Esophagus squamous epithelium (tissue), 5 donors: ENCODE measurements around the gene PRR35. TPM values are rescaled to one million over a fixed set of nuclear protein-coding genes. Genes with fewer than 3 reads are reported as not detected.

Experiments
- DNase-seq: peaks from one replicate; lab custom pipeline; 2025; lab: John Stamatoyannopoulos, UW
- H3K27ac ChIP-seq, 4 donors: fragments of 200-600 bp; sonication (generic); one replicate each; pipeline ENCODE4 v1.5.1; 2016 to 2019; ENCODE audit warnings: mild to moderate bottlenecking in 1 of 4
- H3K27me3 ChIP-seq, 4 donors: fragments of 200-600 bp; sonication (generic); 1 replicate in 3 of 4; 2 replicates in 1 of 4; pipeline versions ENCODE4 v1.5.1 to v1.6.0; 2017 to 2021; ENCODE audit warnings: antibody characterized with exemption in 1 of 4
- H3K36me3 ChIP-seq, 3 donors: fragments of 200-600 bp; sonication (generic); one replicate each; pipeline ENCODE4 v1.5.1; 2016 to 2019
- H3K4me1 ChIP-seq, 3 donors: fragments of 200-600 bp; sonication (generic); one replicate each; pipeline ENCODE4 v1.5.1; 2017 to 2019
- H3K4me3 ChIP-seq, 4 donors: fragments of 200-600 bp; sonication (generic); 1 replicate in 3 of 4; 2 replicates in 1 of 4; pipeline ENCODE4 v1.5.1; 2016 to 2019; ENCODE audit warnings: mild to moderate bottlenecking in 2 of 4, moderate library complexity in 1 of 4
- H3K9me3 ChIP-seq, 3 donors: fragments of 200-600 bp; sonication (generic); one replicate each; pipeline ENCODE4 v1.5.1; 2016 to 2019
- POLR2A ChIP-seq, 4 donors: fragments of 450-650 bp; IDR thresholded peaks; one replicate each; pipeline ENCODE4 v1.6.1; 2017; ENCODE audit warnings: antibody characterized with exemption in 4 of 4, mild to moderate bottlenecking in 4 of 4, moderate library complexity in 3 of 4
- WGBS, 2 donors: methylation state at CpG; one replicate each; pipeline ENCODE4 v1.1.5; 2018; 5-methylcytosine and 5-hydroxymethylcytosine counted together
- intact Hi-C: fragments of 100-400 bp; cut with DNase I; formaldehyde crosslinking; loops from one replicate; pipeline ENCODE4 v1.15.0; 2022
- total RNA-seq, 4 donors: library from RNA; depleted of rRNA; stranded (reverse); fragments of >200 nt; gene quantifications; one replicate each; pipeline ENCODE4 v1.1.0, GENCODE V29; 2016
- TF ChIP-seq, protein P1 (sequence below), 6 experiments: fragments of 450-650 bp in 4 of 6; fragments of 200-600 bp in 2 of 6; sonication (generic) in 2 of 6; IDR thresholded peaks; one replicate each; pipeline ENCODE4 v1.5.1; 2016 to 2019; ENCODE audit warnings: antibody characterized with exemption in 6 of 6, mild to moderate bottlenecking in 4 of 6, moderate library complexity in 4 of 6
- donor health status: DM: yes; HTN: yes; CAD: no.

PRR35 gene
- total RNA-seq, 4 donors from 2014 or later, result not detected

DNA sequence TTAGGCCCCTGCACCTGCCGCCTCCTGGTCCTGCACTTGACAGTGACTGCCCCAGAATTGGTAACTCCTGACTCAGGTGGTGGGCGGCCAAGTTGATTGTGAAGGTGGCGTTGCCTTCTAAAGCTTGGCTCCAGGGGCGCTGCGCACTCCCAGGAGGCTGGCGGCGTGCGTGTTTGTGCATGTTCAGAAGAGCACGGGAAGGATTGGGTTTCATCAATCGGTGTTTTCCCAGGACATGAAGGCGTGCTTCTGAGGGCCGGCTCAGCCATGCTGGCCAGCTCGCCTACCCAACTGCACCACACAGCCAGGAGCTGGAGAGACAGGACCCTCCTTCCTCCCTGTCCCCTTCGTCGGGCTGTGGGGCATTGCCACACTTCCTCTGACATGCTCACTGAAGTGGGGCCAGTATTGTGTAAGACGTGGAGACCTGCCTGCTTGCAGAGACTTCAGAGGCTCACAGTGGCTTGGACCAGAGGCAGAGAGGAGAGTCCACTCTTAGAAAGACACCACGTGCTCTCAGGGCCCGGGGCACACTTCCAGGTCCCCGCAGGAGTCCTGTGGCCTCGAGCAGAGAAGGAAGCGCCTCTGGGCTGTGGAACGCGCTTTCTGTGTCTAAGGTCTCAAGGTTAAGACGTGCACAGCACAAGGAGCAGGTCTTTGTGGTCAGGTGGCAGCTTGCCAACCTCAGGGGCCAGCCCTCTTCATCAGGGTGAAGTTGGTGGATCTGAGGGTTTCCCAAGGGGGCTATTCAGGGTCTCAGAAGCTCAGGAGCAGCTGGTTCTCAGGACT, 32.5 kb downstream of the PRR35 start:
- Histone ChIP-seq H3K36me3 (peaks cover 0 to 16% (median 0%) of the 10 kb centered on the region in 3 donors), H3K27ac (peak overlapping the region; percentile 76 to 95 (median 88)), H3K4me1 (peaks cover 55 to 76% (median 60%) of the 10 kb centered on the region in 3 donors), H3K27me3 (no peaks in the 10 kb centered on the region), H3K9me3 (no peaks in the 10 kb centered on the region), H3K4me3 (peak overlapping the region in 3 of 4 donors; percentile 71 to 92 (median 80))
- no peak for DNase-seq
- 42 to 44% methylated on average over 18 to 20 of the region's 24 CpGs for WGBS, 2 donors
- intact Hi-C loops, result no loop called here
- TF ChIP-seq, protein P1, sequence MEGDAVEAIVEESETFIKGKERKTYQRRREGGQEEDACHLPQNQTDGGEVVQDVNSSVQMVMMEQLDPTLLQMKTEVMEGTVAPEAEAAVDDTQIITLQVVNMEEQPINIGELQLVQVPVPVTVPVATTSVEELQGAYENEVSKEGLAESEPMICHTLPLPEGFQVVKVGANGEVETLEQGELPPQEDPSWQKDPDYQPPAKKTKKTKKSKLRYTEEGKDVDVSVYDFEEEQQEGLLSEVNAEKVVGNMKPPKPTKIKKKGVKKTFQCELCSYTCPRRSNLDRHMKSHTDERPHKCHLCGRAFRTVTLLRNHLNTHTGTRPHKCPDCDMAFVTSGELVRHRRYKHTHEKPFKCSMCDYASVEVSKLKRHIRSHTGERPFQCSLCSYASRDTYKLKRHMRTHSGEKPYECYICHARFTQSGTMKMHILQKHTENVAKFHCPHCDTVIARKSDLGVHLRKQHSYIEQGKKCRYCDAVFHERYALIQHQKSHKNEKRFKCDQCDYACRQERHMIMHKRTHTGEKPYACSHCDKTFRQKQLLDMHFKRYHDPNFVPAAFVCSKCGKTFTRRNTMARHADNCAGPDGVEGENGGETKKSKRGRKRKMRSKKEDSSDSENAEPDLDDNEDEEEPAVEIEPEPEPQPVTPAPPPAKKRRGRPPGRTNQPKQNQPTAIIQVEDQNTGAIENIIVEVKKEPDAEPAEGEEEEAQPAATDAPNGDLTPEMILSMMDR (IDR thresholded peaks at IDR 0.05), result peak in 5 of 6 experiments; percentile 11 to 74 (median 39)
- no peak for TF ChIP-seq POLR2A (IDR thresholded peaks at IDR 0.05)

DNA sequence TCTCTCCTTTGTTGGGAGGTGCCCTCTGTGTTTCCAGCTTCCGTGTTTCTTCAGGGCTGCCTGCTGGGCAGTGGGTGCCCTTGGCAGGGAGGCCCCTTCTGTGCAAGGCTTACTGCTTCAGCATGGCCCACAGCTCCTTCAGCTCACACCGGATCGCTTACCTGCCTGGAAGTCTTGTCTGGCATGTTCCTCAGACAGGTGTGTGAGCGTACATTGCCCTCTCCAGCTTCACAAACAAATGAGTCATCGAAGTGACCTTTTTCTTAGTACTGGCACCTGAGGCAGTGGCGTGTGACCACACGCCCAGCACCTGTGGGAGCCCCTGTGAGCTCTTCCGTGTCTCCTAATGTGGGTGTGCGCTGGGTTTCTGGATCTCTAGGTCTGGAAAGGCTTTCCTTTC, 33.2 kb downstream of the PRR35 start:
- H3K27ac ChIP-seq, result peak overlapping the region; percentile 76 to 95 (median 88)
- H3K4me3 ChIP-seq, result peak overlapping the region in 3 of 4 donors; percentile 71 to 92 (median 80)
- peaks cover 0 to 16% (median 0%) of the 10 kb centered on the region in 3 donors for H3K36me3 ChIP-seq
- no peak for DNase-seq
- no peaks in the 10 kb centered on the region for H3K9me3 ChIP-seq
- 35 to 53% methylated on average over 6 to 8 of the region's 9 CpGs for WGBS, 2 donors
- TF ChIP-seq POLR2A (IDR thresholded peaks at IDR 0.05), result no peak
- TF ChIP-seq, protein P1 (IDR thresholded peaks at IDR 0.05), result peak in 1 of 6 experiments; percentile 10
- intact Hi-C loops, result no loop called here
- no peaks in the 10 kb centered on the region for H3K27me3 ChIP-seq
- peaks cover 48 to 69% (median 53%) of the 10 kb centered on the region in 3 donors for H3K4me1 ChIP-seq

DNA sequence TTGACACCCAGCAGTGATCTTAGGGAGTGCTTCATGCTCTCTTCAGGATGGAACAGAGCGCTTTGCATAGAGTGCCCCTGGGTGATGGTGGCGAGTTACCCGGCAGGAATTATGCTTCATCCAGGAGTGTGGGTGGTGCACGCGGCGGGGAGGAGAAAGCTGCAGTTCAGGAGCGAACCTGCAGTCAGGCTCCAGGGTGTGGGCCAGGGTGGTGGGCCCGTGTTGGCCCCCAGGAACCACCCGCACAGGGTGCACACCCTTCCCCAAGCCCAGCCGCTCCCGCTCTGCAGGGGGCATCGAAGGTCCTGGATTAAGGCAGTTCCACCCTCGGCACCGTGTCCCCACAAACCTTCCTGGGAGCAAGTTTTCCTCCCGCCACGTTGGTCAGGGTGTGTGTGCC, 33.6 kb downstream of the PRR35 start:
- Histone ChIP-seq H3K4me3 (peak overlapping the region in 2 of 4 donors; percentile 15 to 92), H3K9me3 (no peaks in the 10 kb centered on the region), H3K4me1 (peaks cover 47 to 66% (median 52%) of the 10 kb centered on the region in 3 donors), H3K36me3 (peaks cover 0 to 20% (median 0%) of the 10 kb centered on the region in 3 donors), H3K27me3 (no peaks in the 10 kb centered on the region), H3K27ac (peak overlapping the region; percentile 69 to 95 (median 79))
- TF ChIP-seq POLR2A (IDR thresholded peaks at IDR 0.05), result no peak
- TF ChIP-seq, protein P1 (IDR thresholded peaks at IDR 0.05), result peak in 1 of 6 experiments; percentile 35
- 50 to 61% methylated on average over 2 to 12 of the region's 16 CpGs for WGBS, 2 donors
- DNase-seq, result no peak
- intact Hi-C loops, result no loop called here

GRCh38 chr16:595094-595528, 34.9 kb downstream of the PRR35 start:
- TF ChIP-seq POLR2A (IDR thresholded peaks at IDR 0.05), result no peak
- TF ChIP-seq, protein P1 (IDR thresholded peaks at IDR 0.05), result no peak
- WGBS, 2 donors, result 84 to 94% methylated on average over 4 to 14 of the region's 18 CpGs
- no peak overlapping the region for H3K4me3 ChIP-seq
- no peak for DNase-seq
- H3K27me3 ChIP-seq, result no peaks in the 10 kb centered on the region
- H3K36me3 ChIP-seq, result peaks cover 0 to 30% (median 0%) of the 10 kb centered on the region in 3 donors
- no peak overlapping the region for H3K27ac ChIP-seq
- H3K9me3 ChIP-seq, result no peaks in the 10 kb centered on the region
- peaks cover 47 to 66% (median 52%) of the 10 kb centered on the region in 3 donors for H3K4me1 ChIP-seq
- intact Hi-C loops, result no loop called here
